HEK293 (cell line): ENCODE data around the gene CREG2.

ENCODE experiments used
- KLF10 ChIP-seq: fragments of 450-650 bp; IDR thresholded peaks from 2 replicates; pipeline ENCODE4 v1.5.1; 2018; ENCODE audit warnings: missing biosample characterization, mild to moderate bottlenecking, missing genetic modification characterization
- OSR2 ChIP-seq: fragments of 450-650 bp; formaldehyde crosslinking; IDR thresholded peaks from 2 replicates; pipeline ENCODE4 v1.5.1; 2016; ENCODE audit warnings: missing biosample characterization, missing genetic modification characterization
- OVOL3 ChIP-seq: fragments of 450-650 bp; formaldehyde crosslinking; IDR thresholded peaks from 2 replicates; pipeline ENCODE4 v1.5.1; 2016; ENCODE audit warnings: missing biosample characterization, missing genetic modification characterization
- TCF7L2 ChIP-seq: IDR thresholded peaks from 2 replicates; pipeline ENCODE4 v1.6.1; 2011; ENCODE audit warnings: low read depth, mild to moderate bottlenecking, inconsistent platforms, low read length, moderate library complexity, borderline replicate concordance
- WT1 ChIP-seq: fragments of 450-650 bp; formaldehyde crosslinking; IDR thresholded peaks from 2 replicates; pipeline ENCODE4 v1.5.1; 2016; ENCODE audit warnings: missing biosample characterization, missing genetic modification characterization
- ZBTB1 ChIP-seq: fragments of 450-650 bp; formaldehyde crosslinking; IDR thresholded peaks from 2 replicates; pipeline ENCODE4 v1.5.1; 2016; ENCODE audit warnings: missing biosample characterization, missing genetic modification characterization
- ZBTB10 ChIP-seq: fragments of 450-650 bp; formaldehyde crosslinking; IDR thresholded peaks from 2 replicates; pipeline ENCODE4 v1.5.1; 2016; ENCODE audit warnings: missing biosample characterization, missing genetic modification characterization
- ZBTB17 ChIP-seq: fragments of 450-650 bp; formaldehyde crosslinking; IDR thresholded peaks from 2 replicates; pipeline ENCODE4 v1.5.1; 2016; ENCODE audit warnings: missing biosample characterization, missing genetic modification characterization
- ZBTB21 ChIP-seq: fragments of 450-650 bp; formaldehyde crosslinking; IDR thresholded peaks from 2 replicates; pipeline ENCODE4 v1.5.1; 2017; ENCODE audit warnings: missing biosample characterization, missing genetic modification characterization
- ZEB2 ChIP-seq: fragments of 450-650 bp; formaldehyde crosslinking; IDR thresholded peaks from 2 replicates; pipeline ENCODE4 v1.5.1; 2016; ENCODE audit warnings: missing biosample characterization, missing genetic modification characterization
- ZNF366 ChIP-seq: fragments of 450-650 bp; formaldehyde crosslinking; conservative IDR thresholded peaks from 2 replicates; pipeline ENCODE4 v1.5.1; 2016; ENCODE audit warnings: missing biosample characterization, missing genetic modification characterization
- ZNF501 ChIP-seq: fragments of 450-650 bp; formaldehyde crosslinking; IDR thresholded peaks from 2 replicates; pipeline ENCODE4 v1.5.1; 2016; ENCODE audit warnings: missing biosample characterization, missing genetic modification characterization
- ZNF654 ChIP-seq: fragments of 450-650 bp; formaldehyde crosslinking; IDR thresholded peaks from 2 replicates; pipeline ENCODE4 v1.5.1; 2016; ENCODE audit warnings: low read depth, missing biosample characterization, missing genetic modification characterization
- ZNF747 ChIP-seq: fragments of 450-650 bp; formaldehyde crosslinking; IDR thresholded peaks from 2 replicates; pipeline ENCODE4 v1.5.1; 2016; ENCODE audit warnings: missing biosample characterization, missing genetic modification characterization
- ZNF791 ChIP-seq: fragments of 450-650 bp; formaldehyde crosslinking; IDR thresholded peaks from 2 replicates; pipeline ENCODE4 v1.5.1; 2016; ENCODE audit warnings: missing biosample characterization, missing genetic modification characterization
- TF ChIP-seq, protein P1 (sequence below): fragments of 450-650 bp; formaldehyde crosslinking; IDR thresholded peaks from 2 replicates; pipeline ENCODE4 v1.5.1; 2017; ENCODE audit warnings: missing biosample characterization, missing genetic modification characterization
- TF ChIP-seq, protein P2 (sequence below): fragments of 450-650 bp; formaldehyde crosslinking; IDR thresholded peaks from 2 replicates; pipeline ENCODE4 v1.5.1; 2016; ENCODE audit warnings: missing biosample characterization, missing genetic modification characterization, low read depth
- TF ChIP-seq, protein P3 (sequence below): fragments of 450-650 bp; formaldehyde crosslinking; IDR thresholded peaks from 2 replicates; pipeline ENCODE4 v1.5.1; 2016; ENCODE audit warnings: missing biosample characterization, missing genetic modification characterization, borderline replicate concordance

Gene CREG2

DNA sequence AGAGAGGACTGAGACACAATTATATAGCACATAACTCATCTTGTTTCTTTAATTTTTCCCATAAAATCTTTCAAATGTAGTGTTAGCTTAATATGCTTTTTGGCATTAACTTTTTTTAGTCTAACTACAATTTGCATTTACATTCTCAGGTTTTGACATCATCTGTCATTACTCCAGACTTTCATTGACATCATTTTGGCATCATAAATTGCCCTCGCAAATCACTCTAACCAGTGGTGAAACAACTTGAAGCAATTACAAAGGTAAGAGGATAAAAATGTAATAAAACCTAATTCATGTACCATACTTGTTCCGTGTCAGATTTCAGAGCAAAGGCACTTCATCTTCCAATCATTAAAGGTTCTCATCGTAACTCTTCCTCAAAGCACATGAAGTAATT, 46.2 kb upstream of the CREG2 start (continued):
- TF ChIP-seq, protein P1, sequence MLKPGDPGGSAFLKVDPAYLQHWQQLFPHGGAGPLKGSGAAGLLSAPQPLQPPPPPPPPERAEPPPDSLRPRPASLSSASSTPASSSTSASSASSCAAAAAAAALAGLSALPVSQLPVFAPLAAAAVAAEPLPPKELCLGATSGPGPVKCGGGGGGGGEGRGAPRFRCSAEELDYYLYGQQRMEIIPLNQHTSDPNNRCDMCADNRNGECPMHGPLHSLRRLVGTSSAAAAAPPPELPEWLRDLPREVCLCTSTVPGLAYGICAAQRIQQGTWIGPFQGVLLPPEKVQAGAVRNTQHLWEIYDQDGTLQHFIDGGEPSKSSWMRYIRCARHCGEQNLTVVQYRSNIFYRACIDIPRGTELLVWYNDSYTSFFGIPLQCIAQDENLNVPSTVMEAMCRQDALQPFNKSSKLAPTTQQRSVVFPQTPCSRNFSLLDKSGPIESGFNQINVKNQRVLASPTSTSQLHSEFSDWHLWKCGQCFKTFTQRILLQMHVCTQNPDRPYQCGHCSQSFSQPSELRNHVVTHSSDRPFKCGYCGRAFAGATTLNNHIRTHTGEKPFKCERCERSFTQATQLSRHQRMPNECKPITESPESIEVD (tag by site-specific recombination), result peak; percentile 85
- TF ChIP-seq ZNF747 (tag by site-specific recombination) (no peak), ZBTB1 (peak; percentile 24; the same call in 1 of the 2 replicates), ZBTB17 (tag by site-specific recombination) (0 out of 2 replicates have a peak, but pooled peaks have one; percentile 13), OVOL3 (tag by site-specific recombination) (peak; percentile 61; the same call in 1 of the 2 replicates), ZBTB21 (tag by site-specific recombination) (peak; percentile 62), OSR2 (tag by site-specific recombination) (peak; percentile 65), TCF7L2 (peak; percentile 47; the same call in 1 of the 2 replicates), ZNF366 (tag by site-specific recombination) (peak; percentile 78), ZEB2 (tag by site-specific recombination) (peak; percentile 67; the same call in 1 of the 2 replicates), ZNF501 (tag by site-specific recombination) (peak; percentile 37; the same call in 1 of the 2 replicates), ZNF791 (tag by site-specific recombination) (no peak), ZBTB10 (tag by site-specific recombination) (no peak), KLF10 (0 out of 2 replicates have a peak, but pooled peaks have one; percentile 31), ZNF654 (tag by site-specific recombination) (no peak), WT1 (tag by site-specific recombination) (peak; percentile 35; the same call in 1 of the 2 replicates)
- TF ChIP-seq, protein P2, sequence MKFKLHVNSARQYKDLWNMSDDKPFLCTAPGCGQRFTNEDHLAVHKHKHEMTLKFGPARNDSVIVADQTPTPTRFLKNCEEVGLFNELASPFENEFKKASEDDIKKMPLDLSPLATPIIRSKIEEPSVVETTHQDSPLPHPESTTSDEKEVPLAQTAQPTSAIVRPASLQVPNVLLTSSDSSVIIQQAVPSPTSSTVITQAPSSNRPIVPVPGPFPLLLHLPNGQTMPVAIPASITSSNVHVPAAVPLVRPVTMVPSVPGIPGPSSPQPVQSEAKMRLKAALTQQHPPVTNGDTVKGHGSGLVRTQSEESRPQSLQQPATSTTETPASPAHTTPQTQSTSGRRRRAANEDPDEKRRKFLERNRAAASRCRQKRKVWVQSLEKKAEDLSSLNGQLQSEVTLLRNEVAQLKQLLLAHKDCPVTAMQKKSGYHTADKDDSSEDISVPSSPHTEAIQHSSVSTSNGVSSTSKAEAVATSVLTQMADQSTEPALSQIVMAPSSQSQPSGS (tag by site-specific recombination), result peak; percentile 37; the same call in 1 of the 2 replicates
- TF ChIP-seq, protein P3, sequence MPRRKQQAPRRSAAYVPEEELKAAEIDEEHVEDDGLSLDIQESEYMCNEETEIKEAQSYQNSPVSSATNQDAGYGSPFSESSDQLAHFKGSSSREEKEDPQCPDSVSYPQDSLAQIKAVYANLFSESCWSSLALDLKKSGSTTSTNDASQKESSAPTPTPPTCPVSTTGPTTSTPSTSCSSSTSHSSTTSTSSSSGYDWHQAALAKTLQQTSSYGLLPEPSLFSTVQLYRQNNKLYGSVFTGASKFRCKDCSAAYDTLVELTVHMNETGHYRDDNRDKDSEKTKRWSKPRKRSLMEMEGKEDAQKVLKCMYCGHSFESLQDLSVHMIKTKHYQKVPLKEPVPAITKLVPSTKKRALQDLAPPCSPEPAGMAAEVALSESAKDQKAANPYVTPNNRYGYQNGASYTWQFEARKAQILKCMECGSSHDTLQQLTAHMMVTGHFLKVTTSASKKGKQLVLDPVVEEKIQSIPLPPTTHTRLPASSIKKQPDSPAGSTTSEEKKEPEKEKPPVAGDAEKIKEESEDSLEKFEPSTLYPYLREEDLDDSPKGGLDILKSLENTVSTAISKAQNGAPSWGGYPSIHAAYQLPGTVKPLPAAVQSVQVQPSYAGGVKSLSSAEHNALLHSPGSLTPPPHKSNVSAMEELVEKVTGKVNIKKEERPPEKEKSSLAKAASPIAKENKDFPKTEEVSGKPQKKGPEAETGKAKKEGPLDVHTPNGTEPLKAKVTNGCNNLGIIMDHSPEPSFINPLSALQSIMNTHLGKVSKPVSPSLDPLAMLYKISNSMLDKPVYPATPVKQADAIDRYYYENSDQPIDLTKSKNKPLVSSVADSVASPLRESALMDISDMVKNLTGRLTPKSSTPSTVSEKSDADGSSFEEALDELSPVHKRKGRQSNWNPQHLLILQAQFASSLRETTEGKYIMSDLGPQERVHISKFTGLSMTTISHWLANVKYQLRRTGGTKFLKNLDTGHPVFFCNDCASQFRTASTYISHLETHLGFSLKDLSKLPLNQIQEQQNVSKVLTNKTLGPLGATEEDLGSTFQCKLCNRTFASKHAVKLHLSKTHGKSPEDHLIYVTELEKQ (tag by site-specific recombination), result peak; percentile 90
